Vagina (tissue), 2 donors: ENCODE results near the gene RANBP17.

Source experiments
- POLR2A ChIP-seq, 2 donors: fragments of 450-650 bp; IDR thresholded peaks; one replicate each; pipeline ENCODE4 v1.6.1; 2017; ENCODE audit warnings: antibody characterized with exemption in 2 of 2, mild to moderate bottlenecking in 2 of 2, moderate library complexity in 2 of 2
- TF ChIP-seq, protein P1 (sequence below), 3 experiments: fragments of 450-650 bp in 2 of 3; fragments of 200-600 bp in 1 of 3; sonication (generic) in 1 of 3; IDR thresholded peaks; one replicate each; pipeline ENCODE4 v1.5.1; 2017 to 2019; ENCODE audit warnings: antibody characterized with exemption in 3 of 3, mild to moderate bottlenecking in 2 of 3, moderate library complexity in 2 of 3

DNA sequence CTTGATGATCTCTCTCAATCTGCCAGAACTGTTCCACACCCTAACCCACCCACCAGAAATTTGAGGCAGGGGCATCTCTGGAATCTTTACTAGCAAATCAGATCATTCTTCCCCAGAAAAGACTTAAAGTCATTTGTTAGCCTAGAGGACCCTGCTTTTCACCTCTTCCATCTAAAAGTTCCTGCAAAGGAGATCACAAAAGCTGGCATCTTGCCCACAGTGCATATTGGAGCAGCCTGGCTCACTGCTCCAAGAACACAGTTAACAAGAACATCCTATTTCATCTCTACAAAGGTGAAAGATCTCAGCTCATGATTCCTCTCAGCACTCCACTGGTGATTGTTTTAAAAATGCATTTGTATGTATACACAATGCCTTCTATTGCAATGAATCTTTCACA, 42.0 kb upstream of the RANBP17 start:
- TF ChIP-seq POLR2A (IDR thresholded peaks at IDR 0.05) = no peak
- TF ChIP-seq, protein P1, sequence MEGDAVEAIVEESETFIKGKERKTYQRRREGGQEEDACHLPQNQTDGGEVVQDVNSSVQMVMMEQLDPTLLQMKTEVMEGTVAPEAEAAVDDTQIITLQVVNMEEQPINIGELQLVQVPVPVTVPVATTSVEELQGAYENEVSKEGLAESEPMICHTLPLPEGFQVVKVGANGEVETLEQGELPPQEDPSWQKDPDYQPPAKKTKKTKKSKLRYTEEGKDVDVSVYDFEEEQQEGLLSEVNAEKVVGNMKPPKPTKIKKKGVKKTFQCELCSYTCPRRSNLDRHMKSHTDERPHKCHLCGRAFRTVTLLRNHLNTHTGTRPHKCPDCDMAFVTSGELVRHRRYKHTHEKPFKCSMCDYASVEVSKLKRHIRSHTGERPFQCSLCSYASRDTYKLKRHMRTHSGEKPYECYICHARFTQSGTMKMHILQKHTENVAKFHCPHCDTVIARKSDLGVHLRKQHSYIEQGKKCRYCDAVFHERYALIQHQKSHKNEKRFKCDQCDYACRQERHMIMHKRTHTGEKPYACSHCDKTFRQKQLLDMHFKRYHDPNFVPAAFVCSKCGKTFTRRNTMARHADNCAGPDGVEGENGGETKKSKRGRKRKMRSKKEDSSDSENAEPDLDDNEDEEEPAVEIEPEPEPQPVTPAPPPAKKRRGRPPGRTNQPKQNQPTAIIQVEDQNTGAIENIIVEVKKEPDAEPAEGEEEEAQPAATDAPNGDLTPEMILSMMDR (IDR thresholded peaks at IDR 0.05) = no peak
